GM12874 (cell line): ENCODE results near the gene MYO16.

ENCODE experiments used
- TF ChIP-seq, protein P1 (sequence below): IDR thresholded peaks from 2 replicates; pipeline ENCODE4 v1.5.1; 2011; ENCODE audit warnings: low read depth, mild to moderate bottlenecking, control low read depth, low read length, moderate library complexity; ENCODE audit not compliant: insufficient read depth

Gene MYO16

GRCh38 chr13:109154146-109154545, 524.7 kb downstream of the MYO16 start:
- TF ChIP-seq, protein P1, sequence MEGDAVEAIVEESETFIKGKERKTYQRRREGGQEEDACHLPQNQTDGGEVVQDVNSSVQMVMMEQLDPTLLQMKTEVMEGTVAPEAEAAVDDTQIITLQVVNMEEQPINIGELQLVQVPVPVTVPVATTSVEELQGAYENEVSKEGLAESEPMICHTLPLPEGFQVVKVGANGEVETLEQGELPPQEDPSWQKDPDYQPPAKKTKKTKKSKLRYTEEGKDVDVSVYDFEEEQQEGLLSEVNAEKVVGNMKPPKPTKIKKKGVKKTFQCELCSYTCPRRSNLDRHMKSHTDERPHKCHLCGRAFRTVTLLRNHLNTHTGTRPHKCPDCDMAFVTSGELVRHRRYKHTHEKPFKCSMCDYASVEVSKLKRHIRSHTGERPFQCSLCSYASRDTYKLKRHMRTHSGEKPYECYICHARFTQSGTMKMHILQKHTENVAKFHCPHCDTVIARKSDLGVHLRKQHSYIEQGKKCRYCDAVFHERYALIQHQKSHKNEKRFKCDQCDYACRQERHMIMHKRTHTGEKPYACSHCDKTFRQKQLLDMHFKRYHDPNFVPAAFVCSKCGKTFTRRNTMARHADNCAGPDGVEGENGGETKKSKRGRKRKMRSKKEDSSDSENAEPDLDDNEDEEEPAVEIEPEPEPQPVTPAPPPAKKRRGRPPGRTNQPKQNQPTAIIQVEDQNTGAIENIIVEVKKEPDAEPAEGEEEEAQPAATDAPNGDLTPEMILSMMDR = no peak

GRCh38 chr13:109154546-109154945, 525.1 kb downstream of the MYO16 start:
- TF ChIP-seq, protein P1 = no peak

GRCh38 chr13:109154966-109155761, 525.8 kb downstream of the MYO16 start:
- TF ChIP-seq, protein P1 = no peak

- TF ChIP-seq, protein P1 = no peak
These were observed 526.9 kb downstream of the MYO16 start for GRCh38 chr13:109156181-109156935.

- TF ChIP-seq, protein P1 = no peak
These were observed 527.9 kb downstream of the MYO16 start for GRCh38 chr13:109157275-109157674.

DNA sequence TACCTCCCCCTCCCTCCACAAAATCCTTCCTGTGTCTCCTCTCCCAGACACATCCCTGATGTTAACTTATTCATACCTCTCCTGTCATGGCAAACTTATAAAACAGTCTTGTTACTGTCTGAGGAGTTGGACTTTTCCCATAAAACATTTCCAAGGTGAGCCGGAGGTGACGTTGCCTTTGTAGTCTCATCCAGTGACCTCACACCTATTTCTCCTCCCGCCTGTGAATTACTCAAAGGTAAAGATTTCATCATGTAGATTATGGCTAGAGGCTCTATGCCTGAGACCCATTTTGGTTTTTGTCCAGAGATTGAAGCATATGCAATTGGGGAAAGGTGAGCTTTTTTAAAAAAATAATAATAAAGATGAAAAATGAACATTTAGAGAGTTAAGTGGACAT, 529.0 kb downstream of the MYO16 start:
- TF ChIP-seq, protein P1 = no peak

- TF ChIP-seq, protein P1 = no peak
These were observed 530.4 kb downstream of the MYO16 start for GRCh38 chr13:109159650-109160309.
